Activated CD4-positive, alpha-beta T cell treated with anti-CD3 and anti-CD28 coated beads, Interleukin-10, Interleukin-2, amounts not matched to agents 100 ng/mL and 50 ng/mL, durations not matched to agents 16 hours and 8 hours (primary cell): Measurements from ENCODE around the gene C3orf52.
A peak's percentile ranks its signal among the peaks of the same experiment; 100 is the strongest.

Experiments
- DNase-seq: peaks from one replicate; pipeline ENCODE4 v3.0.0-alpha.2; 2020

C3orf52 gene

GRCh38 chr3:112119962-112120836 is 34.0 kb downstream of the C3orf52 start:
- no peak for DNase-seq

GRCh38 chr3:112121577-112122547 is 35.7 kb downstream of the C3orf52 start:
- DNase-seq, result no peak

- no peak for DNase-seq
Observed at GRCh38 chr3:112122870-112123269, 36.7 kb downstream of the C3orf52 start.

GRCh38 chr3:112123548-112123947 is 37.4 kb downstream of the C3orf52 start:
- no peak for DNase-seq

GRCh38 chr3:112124907-112125607 is 38.9 kb downstream of the C3orf52 start:
- DNase-seq, result no peak

- no peak for DNase-seq
Observed at GRCh38 chr3:112126511-112126911, 40.3 kb downstream of the C3orf52 start.

- peak; percentile 38 for DNase-seq
Observed at GRCh38 chr3:112127522-112128494, 41.6 kb downstream of the C3orf52 start.

GRCh38 chr3:112128843-112129727 is 42.9 kb downstream of the C3orf52 start:
- peak; percentile 58 for DNase-seq

- no peak for DNase-seq
Observed at GRCh38 chr3:112129925-112130637, 43.9 kb downstream of the C3orf52 start.

- no peak for DNase-seq
Observed at GRCh38 chr3:112130638-112130993, 44.4 kb downstream of the C3orf52 start.

- no peak for DNase-seq
Observed at GRCh38 chr3:112131111-112131510, 44.9 kb downstream of the C3orf52 start.

- no peak for DNase-seq
Observed at GRCh38 chr3:112132088-112132487, 45.9 kb downstream of the C3orf52 start.

GRCh38 chr3:112132554-112132953 is 46.4 kb downstream of the C3orf52 start:
- DNase-seq, result no peak

GRCh38 chr3:112132975-112133448 is 46.8 kb downstream of the C3orf52 start, which contains the start of gene GCSAM:
GCSAM (minus strand) TSS chr3:112133248; CDS start chr3:112133120, 128 bp downstream.
- peak; percentile 74 for DNase-seq

- DNase-seq, result no peak
Observed at GRCh38 chr3:112133626-112134334, 47.6 kb downstream of the C3orf52 start.

- peak; percentile 23 for DNase-seq
Observed at GRCh38 chr3:112134335-112135124, 48.3 kb downstream of the C3orf52 start.

- DNase-seq, result no peak
Observed at GRCh38 chr3:112136046-112136445, 49.9 kb downstream of the C3orf52 start.
